Osteoblast (primary cell): ENCODE data around the gene RNF212. TPM values are rescaled to one million over a fixed set of nuclear protein-coding genes. Genes with fewer than 3 reads are reported as not detected.

Experiments used
- DNase-seq: peaks from one replicate; pipeline ENCODE4 v3.0.0; 2011; ENCODE audit warnings: low spot score, mixed read lengths; ENCODE audit not compliant: insufficient read length; ENCODE audit errors: missing footprints
- H2AFZ ChIP-seq: 2 replicates; pipeline ENCODE4 v1.6.0; 2011; ENCODE audit warnings: mild to moderate bottlenecking, low read length
- H3K27ac ChIP-seq: 2 replicates; pipeline ENCODE4 v1.5.1; 2011; ENCODE audit warnings: mild to moderate bottlenecking, low read depth, low read length, moderate library complexity
- H3K27me3 ChIP-seq: 2 replicates; pipeline ENCODE4 v1.6.0; 2012; ENCODE audit warnings: mild to moderate bottlenecking, control low read depth, inconsistent platforms, low read length, moderate library complexity; ENCODE audit not compliant: insufficient read depth
- H3K36me3 ChIP-seq: 2 replicates; pipeline ENCODE4 v1.5.1; 2011; ENCODE audit warnings: mild to moderate bottlenecking, low read length, control low read depth, moderate library complexity; ENCODE audit not compliant: insufficient read depth
- H3K4me1 ChIP-seq: 2 replicates; pipeline ENCODE4 v1.5.1; 2011; ENCODE audit warnings: mild to moderate bottlenecking, low read length, control low read depth, moderate library complexity; ENCODE audit not compliant: insufficient read depth
- H3K4me2 ChIP-seq: 2 replicates; pipeline ENCODE4 v1.6.0; 2011; ENCODE audit warnings: mild to moderate bottlenecking, low read length; ENCODE audit not compliant: insufficient read depth
- H3K4me3 ChIP-seq: fragments of 200-600 bp; sonication (generic); 3 replicates; pipeline ENCODE4 v1.5.1; 2012; ENCODE audit warnings: mild to moderate bottlenecking, low read length, inconsistent platforms; ENCODE audit not compliant: insufficient read depth
- H3K79me2 ChIP-seq: 2 replicates; pipeline ENCODE4 v1.6.0; 2012; ENCODE audit warnings: mild to moderate bottlenecking, low read length, control low read depth, inconsistent platforms; ENCODE audit not compliant: insufficient read depth
- H3K9me3 ChIP-seq: 2 replicates; pipeline ENCODE4 v1.5.1; 2011; ENCODE audit warnings: low read depth, low read length, control low read depth
- H4K20me1 ChIP-seq: 2 replicates; pipeline ENCODE4 v1.6.0; 2012; ENCODE audit warnings: mild to moderate bottlenecking, low read length, control low read depth; ENCODE audit not compliant: insufficient read depth
- total RNA-seq: library from RNA; depleted of rRNA; stranded (reverse); fragments of >200 nt; gene quantifications from 2 replicates; pipeline ENCODE4 v1.2.3, GENCODE V29; 2012
- TF ChIP-seq, protein P1 (sequence below): IDR thresholded peaks from 2 replicates; pipeline ENCODE4 v1.5.1; 2011; ENCODE audit warnings: mild to moderate bottlenecking, low read depth, low read length, moderate library complexity; ENCODE audit errors: extremely low read depth

RNF212 gene
- total RNA-seq, 1 donor, result 7.6 TPM

DNA sequence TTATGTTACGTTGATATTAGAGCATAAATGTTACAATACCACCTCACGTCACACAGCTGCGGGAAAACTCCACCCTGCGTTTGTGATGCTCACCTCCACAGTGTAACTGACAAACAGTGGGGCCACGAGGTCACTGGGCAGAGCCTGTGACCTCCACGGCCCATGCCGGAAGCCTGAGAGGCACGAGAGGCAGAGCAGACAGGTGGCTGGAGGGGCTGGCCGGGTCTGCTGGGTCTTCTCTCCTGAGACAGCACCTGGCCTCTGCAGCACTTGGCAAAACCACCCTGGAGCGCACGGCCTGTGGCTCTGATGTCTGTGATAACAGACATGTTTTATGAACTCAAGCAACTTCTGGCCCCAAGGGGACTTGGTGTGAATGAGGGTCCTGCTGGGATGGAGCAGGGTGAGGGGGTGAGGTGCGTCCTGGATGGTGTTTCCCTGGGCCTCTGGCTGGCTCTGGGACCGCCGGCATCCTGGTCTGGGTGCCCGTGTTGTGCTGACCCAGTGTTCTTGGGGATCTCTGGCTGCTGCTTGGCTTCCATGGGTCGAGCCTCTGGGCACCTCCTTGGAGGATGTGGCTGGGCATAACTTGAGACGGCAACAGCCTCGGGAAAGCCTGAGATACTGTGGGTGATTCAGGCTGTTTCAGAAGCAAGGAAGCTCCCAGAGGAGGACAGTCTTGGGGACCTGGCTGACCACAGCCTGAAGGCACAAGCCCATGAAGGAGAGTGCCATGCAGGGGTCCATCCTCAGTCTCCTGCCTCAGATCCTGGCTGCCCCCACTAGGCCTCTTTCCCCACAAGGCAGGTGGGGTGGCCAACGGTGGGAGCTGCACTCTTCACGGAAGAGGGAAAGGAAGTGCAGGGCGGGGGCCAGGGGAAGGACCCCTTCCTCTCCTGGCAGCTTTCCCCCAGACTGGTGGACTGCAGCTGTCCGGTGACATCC lies 19.7 kb downstream of the RNF212 start:
- no peaks in the 10 kb centered on the region for H3K9me3 ChIP-seq
- H3K4me1 ChIP-seq, result no peaks in the 10 kb centered on the region
- no peaks in the 10 kb centered on the region for H3K36me3 ChIP-seq

DNA sequence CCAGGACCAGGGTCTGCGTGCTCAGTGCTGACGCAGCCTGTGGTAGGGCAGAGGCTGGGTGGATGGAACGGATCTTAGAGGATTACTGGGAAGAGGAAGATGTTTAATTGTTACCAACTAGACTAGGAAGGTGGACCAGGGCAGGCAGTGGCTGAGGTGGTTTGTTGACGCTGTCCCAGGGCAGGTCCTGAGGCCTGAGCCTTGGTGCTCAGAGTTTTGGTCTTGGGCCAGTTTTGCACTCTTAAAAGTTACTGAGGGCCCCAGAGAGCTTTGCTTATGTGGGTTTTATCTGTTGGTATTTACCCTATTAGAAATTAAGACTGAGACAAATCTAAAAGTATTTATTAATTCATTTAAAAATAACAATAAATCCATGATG lies 20.4 kb downstream of the RNF212 start:
- H3K27ac ChIP-seq, result no peak overlapping the region
- no peak overlapping the region for H3K4me3 ChIP-seq
- no peaks in the 10 kb centered on the region for H3K79me2 ChIP-seq
- no peak overlapping the region for H3K4me2 ChIP-seq
- no peaks in the 10 kb centered on the region for H4K20me1 ChIP-seq
- no peaks in the 10 kb centered on the region for H3K4me1 ChIP-seq
- no peaks in the 10 kb centered on the region for H3K36me3 ChIP-seq
- no peaks in the 10 kb centered on the region for H3K27me3 ChIP-seq
- TF ChIP-seq, protein P1, sequence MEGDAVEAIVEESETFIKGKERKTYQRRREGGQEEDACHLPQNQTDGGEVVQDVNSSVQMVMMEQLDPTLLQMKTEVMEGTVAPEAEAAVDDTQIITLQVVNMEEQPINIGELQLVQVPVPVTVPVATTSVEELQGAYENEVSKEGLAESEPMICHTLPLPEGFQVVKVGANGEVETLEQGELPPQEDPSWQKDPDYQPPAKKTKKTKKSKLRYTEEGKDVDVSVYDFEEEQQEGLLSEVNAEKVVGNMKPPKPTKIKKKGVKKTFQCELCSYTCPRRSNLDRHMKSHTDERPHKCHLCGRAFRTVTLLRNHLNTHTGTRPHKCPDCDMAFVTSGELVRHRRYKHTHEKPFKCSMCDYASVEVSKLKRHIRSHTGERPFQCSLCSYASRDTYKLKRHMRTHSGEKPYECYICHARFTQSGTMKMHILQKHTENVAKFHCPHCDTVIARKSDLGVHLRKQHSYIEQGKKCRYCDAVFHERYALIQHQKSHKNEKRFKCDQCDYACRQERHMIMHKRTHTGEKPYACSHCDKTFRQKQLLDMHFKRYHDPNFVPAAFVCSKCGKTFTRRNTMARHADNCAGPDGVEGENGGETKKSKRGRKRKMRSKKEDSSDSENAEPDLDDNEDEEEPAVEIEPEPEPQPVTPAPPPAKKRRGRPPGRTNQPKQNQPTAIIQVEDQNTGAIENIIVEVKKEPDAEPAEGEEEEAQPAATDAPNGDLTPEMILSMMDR, result no peak
- no peak for DNase-seq
- H2AFZ ChIP-seq, result no peak overlapping the region
- H3K9me3 ChIP-seq, result no peaks in the 10 kb centered on the region

More for the DNA sequence above, 19.7 kb downstream of the RNF212 start:
- Histone ChIP-seq H4K20me1 (no peaks in the 10 kb centered on the region), H2AFZ (no peak overlapping the region), H3K79me2 (no peaks in the 10 kb centered on the region), H3K4me2 (no peak overlapping the region), H3K4me3 (no peak overlapping the region), H3K27me3 (no peaks in the 10 kb centered on the region), H3K27ac (no peak overlapping the region)
- DNase-seq, result no peak
- TF ChIP-seq, protein P1, result no peak

DNA sequence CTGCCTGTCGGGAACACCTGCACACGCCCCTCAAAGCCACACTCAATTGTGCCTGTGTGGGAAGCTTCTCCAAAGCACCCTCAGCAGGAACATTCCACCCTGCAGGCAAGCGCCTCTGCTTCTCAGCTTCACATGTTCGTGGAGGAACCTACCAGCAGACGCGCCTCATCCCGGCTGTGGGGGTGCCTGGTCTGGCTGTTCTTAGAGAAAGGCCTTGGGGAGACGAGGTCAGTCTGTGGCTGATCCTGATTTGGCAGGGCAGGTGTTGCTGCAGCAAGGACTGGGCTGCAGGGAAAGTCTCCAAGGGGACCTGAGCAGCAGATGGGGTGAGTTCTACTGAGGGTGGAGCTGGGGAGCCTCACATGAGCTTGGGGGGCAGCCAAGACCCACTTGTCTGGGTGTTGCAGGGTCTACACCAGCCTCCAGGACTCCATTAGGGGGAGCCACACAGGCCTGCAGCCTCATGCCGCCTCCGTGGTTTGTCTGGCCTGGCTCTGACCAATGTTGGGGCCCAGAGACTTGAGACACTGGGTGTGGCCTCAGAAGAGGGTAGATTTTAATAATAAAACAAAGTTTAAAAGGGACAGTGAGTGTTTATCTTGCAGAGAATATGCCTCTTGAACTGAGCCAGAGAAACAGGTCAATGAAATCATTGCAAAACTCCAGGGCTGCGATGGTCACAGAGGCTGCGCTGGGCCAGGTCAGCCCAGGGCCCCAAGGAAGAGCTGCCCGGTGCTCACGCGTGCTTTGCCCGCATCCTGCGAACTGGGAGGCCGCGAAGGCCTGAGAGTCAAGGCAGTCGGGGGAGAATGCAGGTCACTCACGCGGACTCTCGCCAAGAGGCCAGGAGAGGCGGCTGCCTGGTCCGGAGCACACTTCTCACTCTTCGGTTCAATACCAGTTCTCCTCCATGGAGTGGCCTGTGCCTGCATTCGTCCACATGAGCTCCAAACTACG lies 21.1 kb downstream of the RNF212 start:
- TF ChIP-seq, protein P1, result no peak
- H3K27ac ChIP-seq, result no peak overlapping the region
- H3K9me3 ChIP-seq, result no peaks in the 10 kb centered on the region
- H4K20me1 ChIP-seq, result no peaks in the 10 kb centered on the region
- H3K36me3 ChIP-seq, result no peaks in the 10 kb centered on the region
- no peaks in the 10 kb centered on the region for H3K79me2 ChIP-seq
- H3K4me2 ChIP-seq, result no peak overlapping the region
- no peak for DNase-seq
- H3K4me1 ChIP-seq, result no peaks in the 10 kb centered on the region
- H3K4me3 ChIP-seq, result no peak overlapping the region
- no peak overlapping the region for H2AFZ ChIP-seq
- H3K27me3 ChIP-seq, result no peaks in the 10 kb centered on the region

DNA sequence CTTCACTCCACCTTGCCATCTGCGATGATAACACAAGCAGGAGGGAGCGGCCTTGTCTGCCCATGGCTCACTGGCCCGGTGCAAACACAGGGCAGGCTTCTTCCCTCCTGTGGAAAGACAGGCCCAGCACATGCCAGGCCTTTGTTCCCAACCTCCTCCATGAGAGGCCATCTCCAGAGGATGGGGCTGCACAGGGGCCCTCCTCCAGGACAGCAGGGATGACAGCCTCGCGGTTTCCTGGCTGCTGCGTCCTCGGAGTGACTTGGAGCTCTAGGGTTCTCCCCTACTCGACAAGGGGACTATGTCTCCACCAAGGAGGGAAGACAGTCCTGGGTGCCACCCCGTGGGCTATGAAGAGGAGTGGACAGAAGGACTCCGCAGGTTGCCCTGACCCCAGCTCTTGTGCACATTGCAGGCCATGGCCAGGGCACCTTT lies 21.8 kb downstream of the RNF212 start:
- H2AFZ ChIP-seq, result no peak overlapping the region
- H3K9me3 ChIP-seq, result no peaks in the 10 kb centered on the region
- H3K27me3 ChIP-seq, result no peaks in the 10 kb centered on the region
- H3K27ac ChIP-seq, result no peak overlapping the region
- no peak overlapping the region for H3K4me2 ChIP-seq
- no peaks in the 10 kb centered on the region for H4K20me1 ChIP-seq
- DNase-seq, result no peak
- H3K36me3 ChIP-seq, result no peaks in the 10 kb centered on the region
- TF ChIP-seq, protein P1, result no peak
- H3K79me2 ChIP-seq, result no peaks in the 10 kb centered on the region
- no peak overlapping the region for H3K4me3 ChIP-seq
- no peaks in the 10 kb centered on the region for H3K4me1 ChIP-seq
